HepG2 (cell line): Measurements from ENCODE around the gene KLHL28. TPM values are rescaled to one million over a fixed set of nuclear protein-coding genes. Genes with fewer than 3 reads are reported as not detected.

ENCODE experiments used
- ATF1 ChIP-seq: IDR thresholded peaks from 2 replicates; pipeline ENCODE4 v1.6.1; 2016; ENCODE audit warnings: mild to moderate bottlenecking, control low read depth
- EED ChIP-seq: sonication (generic); formaldehyde crosslinking; IDR thresholded peaks from 2 replicates; pipeline ENCODE4 v1.5.0; 2020; ENCODE audit warnings: mild to moderate bottlenecking, missing genetic modification reagents
- FOXK1 ChIP-seq: sonication (generic); formaldehyde crosslinking; IDR thresholded peaks from 2 replicates; pipeline ENCODE4 v1.4.0; 2020; ENCODE audit warnings: low read depth, missing genetic modification reagents, borderline replicate concordance
- FUBP1 ChIP-seq: sonication (generic); formaldehyde crosslinking; IDR thresholded peaks from 2 replicates; pipeline ENCODE4 v1.5.1; 2020; ENCODE audit warnings: missing genetic modification reagents, mild to moderate bottlenecking, borderline replicate concordance
- HHEX ChIP-seq: IDR thresholded peaks from 2 replicates; pipeline ENCODE4 v1.6.1; 2016; ENCODE audit warnings: control low read depth
- JUND ChIP-seq: sonication (generic); formaldehyde crosslinking; IDR thresholded peaks from 2 replicates; pipeline ENCODE4 v1.8.0; 2022; ENCODE audit warnings: mild to moderate bottlenecking, missing genetic modification reagents
- MXD4 ChIP-seq: IDR thresholded peaks from 2 replicates; pipeline ENCODE4 v1.6.1; 2016; ENCODE audit warnings: mild to moderate bottlenecking, missing biosample characterization, missing genetic modification reagents
- NCOA2 ChIP-seq: sonication (generic); formaldehyde crosslinking; IDR thresholded peaks from 2 replicates; pipeline ENCODE4 v1.8.0; 2022; ENCODE audit warnings: inconsistent platforms
- NFKBIZ ChIP-seq: IDR thresholded peaks from 2 replicates; pipeline ENCODE4 v1.6.1; 2018; ENCODE audit warnings: missing genetic modification reagents, missing compliant biosample characterization
- NRL ChIP-seq: sonication (generic); formaldehyde crosslinking; IDR thresholded peaks from 2 replicates; pipeline ENCODE4 v1.5.0; 2020; ENCODE audit warnings: missing genetic modification reagents, mild to moderate bottlenecking, moderate library complexity, borderline replicate concordance
- PHF8 ChIP-seq: sonication (generic); formaldehyde crosslinking; IDR thresholded peaks from 2 replicates; pipeline ENCODE4 v1.5.0; 2020; ENCODE audit warnings: missing genetic modification reagents
- SUZ12 ChIP-seq: fragments of 150-350 bp; IDR thresholded peaks from 2 replicates; pipeline ENCODE4 v1.6.1; 2014; ENCODE audit warnings: low read depth, low read length
- ZBTB44 ChIP-seq: sonication (generic); formaldehyde crosslinking; IDR thresholded peaks from 2 replicates; pipeline ENCODE4 v1.4.0; 2020; ENCODE audit warnings: missing genetic modification reagents
- ZFP37 ChIP-seq: sonication (generic); formaldehyde crosslinking; IDR thresholded peaks from 2 replicates; pipeline ENCODE4 v1.4.0; 2020; ENCODE audit warnings: missing genetic modification reagents, borderline replicate concordance
- ZGPAT ChIP-seq: IDR thresholded peaks from 2 replicates; pipeline ENCODE4 v1.6.1; 2016; ENCODE audit warnings: mild to moderate bottlenecking
- ZKSCAN8 ChIP-seq: IDR thresholded peaks from 2 replicates; pipeline ENCODE4 v1.6.1; 2016; ENCODE audit warnings: borderline replicate concordance, missing genetic modification reagents, missing compliant biosample characterization
- ZMYM2 ChIP-seq: sonication (generic); formaldehyde crosslinking; IDR thresholded peaks from 2 replicates; pipeline ENCODE4 v1.8.0; 2022; ENCODE audit warnings: mild to moderate bottlenecking, missing genetic modification reagents
- ZNF224 ChIP-seq: sonication (generic); formaldehyde crosslinking; IDR thresholded peaks from 2 replicates; pipeline ENCODE4 v1.5.0; 2020; ENCODE audit warnings: mild to moderate bottlenecking, missing genetic modification reagents
- ZNF687 ChIP-seq: sonication (generic); formaldehyde crosslinking; IDR thresholded peaks from 2 replicates; pipeline ENCODE4 v1.5.1; 2020; ENCODE audit warnings: mild to moderate bottlenecking, missing genetic modification reagents, moderate library complexity
- ZNF775 ChIP-seq: sonication (generic); formaldehyde crosslinking; IDR thresholded peaks from 2 replicates; pipeline ENCODE4 v1.4.0; 2020; ENCODE audit warnings: missing genetic modification reagents, mild to moderate bottlenecking, moderate library complexity, borderline replicate concordance
- ZNF879 ChIP-seq: sonication (generic); formaldehyde crosslinking; IDR thresholded peaks from 2 replicates; pipeline ENCODE4 v1.8.1; 2023; ENCODE audit warnings: missing genetic modification reagents
- polyA plus RNA-seq, 8 experiments: library from polyadenylated mRNA; depleted of rRNA in 3 of 8; stranded (reverse) in 7 of 8; unstranded in 1 of 8; fragments of >200 nt; fragmentation: Illumina TruSeq in 4 of 8; extraction: Trizol in 4 of 8; gene quantifications; 2 replicates each; pipeline versions ENCODE4 v1.2.1 to v1.2.3, GENCODE V29; 2011 to 2016; ENCODE audit warnings: low read depth in 4 of 8, missing spikeins in 1 of 8, mixed read lengths in 1 of 8; ENCODE audit not compliant: insufficient read depth in 1 of 8
- total RNA-seq, 5 experiments: library from RNA; depleted of rRNA; stranded (reverse); fragments of >200 nt; fragmentation: Illumina TruSeq; extraction: Trizol; gene quantifications; 2 replicates each; pipeline ENCODE4 v1.2.3, GENCODE V29; 2016; ENCODE audit warnings: low read depth in 1 of 5

The KLHL28 gene
- total and polyA plus RNA-seq, 2 of the 13 experiments (the other 11 are each of a cell fraction or from before 2014, with no cell fraction given), result 3.4 to 6.6 TPM

- TF ChIP-seq ZGPAT (CRISPR knock-in tag) (peak; percentile 75), ZBTB44 (CRISPR knock-in tag) (no peak), ZNF224 (CRISPR knock-in tag) (0 out of 2 replicates have a peak, but pooled peaks have one; percentile 57), ZNF879 (0 out of 2 replicates have a peak, but pooled peaks have one; percentile 61), PHF8 (CRISPR knock-in tag) (peak; percentile 78), SUZ12 (peak; percentile 67), EED (CRISPR knock-in tag) (no peak), NRL (CRISPR knock-in tag) (peak; percentile 71; the same call in 1 of the 2 replicates), ZKSCAN8 (CRISPR knock-in tag) (peak; percentile 60; the same call in 1 of the 2 replicates), FUBP1 (peak; percentile 82; the same call in 1 of the 2 replicates), ZFP37 (CRISPR knock-in tag) (peak; percentile 58; the same call in 1 of the 2 replicates), MXD4 (peak; percentile 38; the same call in 1 of the 2 replicates), FOXK1 (CRISPR knock-in tag) (peak; percentile 93; the same call in 1 of the 2 replicates), NFKBIZ (CRISPR knock-in tag) (no peak), ZNF775 (CRISPR knock-in tag) (no peak), HHEX (CRISPR knock-in tag) (0 out of 2 replicates have a peak, but pooled peaks have one; percentile 53), ZNF687 (CRISPR knock-in tag) (peak; percentile 75; the same call in 1 of the 2 replicates), ZMYM2 (no peak), NCOA2 (CRISPR knock-in tag) (no peak), ATF1 (peak; percentile 88), JUND (CRISPR knock-in tag) (no peak)
These were observed at the start of gene KLHL28, which contains the start of gene TOGARAM1 (continued) for GRCh38 chr14:44961554-44962333.
